AG08396 (cell line): Measurements from ENCODE around the gene FXR2.
"Not testable (repeated sequence)": the region's sequence is repeated elsewhere in the genome, so short reads cannot be mapped to it uniquely, and the experiment has no call there.

Source experiments
- DNase-seq: peaks from one replicate; pipeline ENCODE4 v3.0.0; 2012; ENCODE audit warnings: low spot score, mixed read lengths

Gene FXR2

DNA sequence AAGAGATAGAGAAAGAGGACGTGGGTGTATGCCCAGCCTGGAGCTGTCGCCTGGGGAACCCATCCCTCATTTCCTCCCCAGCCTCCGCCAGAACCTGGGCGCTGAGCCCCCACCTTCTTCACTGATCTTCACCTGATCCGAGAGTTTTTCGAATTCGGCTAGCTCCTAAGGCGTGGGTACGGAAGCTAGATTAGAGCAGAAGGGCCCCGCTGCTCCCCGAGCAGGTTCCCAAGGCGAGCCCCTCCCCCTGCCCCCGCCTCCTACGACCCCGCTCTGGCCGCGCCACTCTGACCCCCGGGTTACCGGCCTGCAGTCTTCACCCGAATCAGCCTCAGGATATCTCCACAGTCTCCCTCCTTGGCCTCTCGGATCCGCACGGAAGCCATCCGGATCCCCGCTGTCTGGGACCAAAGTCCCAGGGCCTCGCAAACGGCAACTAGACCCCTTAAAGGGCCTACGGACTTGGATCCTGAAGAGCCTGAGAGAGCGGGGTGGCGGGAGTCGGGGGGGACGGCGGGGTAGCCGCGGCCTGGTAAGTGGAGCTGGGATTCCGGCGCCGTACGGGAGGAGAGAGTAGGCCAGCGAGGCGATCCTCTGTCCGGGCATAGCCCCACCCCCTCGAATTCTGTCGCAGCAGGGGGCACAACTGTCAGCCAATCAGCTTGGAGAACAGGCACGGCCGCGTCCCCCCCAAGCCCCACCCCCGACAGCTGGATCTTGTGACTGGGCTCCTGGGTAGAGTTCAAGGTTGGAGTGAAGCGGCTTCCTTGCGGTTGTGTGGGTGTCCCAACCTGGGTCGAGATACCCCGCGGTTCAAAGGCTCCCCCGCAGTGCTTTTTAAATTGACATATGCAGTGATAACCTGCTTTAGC is 12.8 kb upstream of the FXR2 start, which contains the start of gene SAT2:
Gene SAT2, minus strand, starts transcription at position 572 of the 872 bp plus-strand sequence. Its CDS starts 186 bp downstream, at position 386.
- peak; percentile 99 for DNase-seq

GRCh38 chr17:7626956-7627249 is 12.2 kb upstream of the FXR2 start:
- DNase-seq = no peak

DNA sequence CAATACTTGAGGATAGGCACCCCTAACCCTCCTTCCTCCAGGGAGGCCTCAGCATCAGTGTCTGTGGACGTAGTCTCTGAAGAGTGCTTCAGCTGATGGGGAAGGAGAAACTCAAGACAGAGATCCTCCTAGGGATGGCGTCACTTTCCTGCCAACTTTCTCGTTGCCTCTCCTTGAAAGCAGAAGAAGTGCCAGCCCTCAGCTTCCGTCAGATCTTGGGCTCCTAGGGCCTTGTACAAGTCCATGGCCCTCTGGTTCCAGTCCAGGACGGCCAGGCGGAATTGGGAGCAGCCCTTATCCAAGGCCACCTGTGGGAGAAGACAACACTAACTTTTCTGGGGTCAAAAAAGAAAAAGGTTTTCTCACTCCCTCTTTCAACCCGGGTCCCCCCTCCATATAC is 11.6 kb upstream of the FXR2 start:
- DNase-seq = no peak

DNA sequence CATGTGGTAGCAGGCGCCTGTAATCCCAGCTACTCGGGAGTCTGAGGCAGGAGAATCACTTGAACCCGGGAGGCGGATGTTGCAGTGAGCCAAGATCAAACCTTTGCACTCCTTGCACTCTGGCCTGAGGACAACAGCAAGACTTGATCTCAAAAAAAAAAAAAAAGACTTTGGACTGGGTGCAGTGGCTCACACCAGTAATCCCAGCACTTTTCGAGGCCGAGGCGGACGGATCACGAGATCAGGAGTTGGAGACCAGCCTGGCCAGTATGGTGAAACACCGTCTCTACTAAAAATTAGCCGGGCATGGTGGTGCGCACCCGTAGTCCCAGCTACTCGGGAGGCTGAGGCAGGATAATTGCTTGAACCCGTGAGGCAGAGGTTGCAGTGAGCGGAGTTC is 11.1 kb upstream of the FXR2 start:
- DNase-seq = not testable (repeated sequence)

DNA sequence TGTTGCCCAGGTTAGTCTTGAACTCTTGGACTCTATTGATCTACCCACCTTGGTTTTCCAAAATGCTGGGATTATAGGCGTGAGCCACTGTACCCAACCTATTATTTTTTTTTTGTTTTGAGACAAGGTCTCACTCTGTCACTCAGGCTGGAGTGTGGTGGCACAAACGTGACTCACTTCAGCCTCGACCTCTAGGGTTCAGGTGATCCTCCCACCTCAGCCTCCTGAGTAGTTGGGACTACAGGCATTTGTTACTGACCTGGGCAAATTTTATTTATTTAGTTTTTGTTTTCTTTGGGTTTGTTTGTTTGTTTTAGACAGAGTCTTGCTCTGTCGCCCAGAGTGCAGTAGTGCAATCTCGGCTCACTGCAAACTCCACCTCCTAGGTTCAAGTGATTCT is 9.0 kb upstream of the FXR2 start:
- no peak for DNase-seq

DNA sequence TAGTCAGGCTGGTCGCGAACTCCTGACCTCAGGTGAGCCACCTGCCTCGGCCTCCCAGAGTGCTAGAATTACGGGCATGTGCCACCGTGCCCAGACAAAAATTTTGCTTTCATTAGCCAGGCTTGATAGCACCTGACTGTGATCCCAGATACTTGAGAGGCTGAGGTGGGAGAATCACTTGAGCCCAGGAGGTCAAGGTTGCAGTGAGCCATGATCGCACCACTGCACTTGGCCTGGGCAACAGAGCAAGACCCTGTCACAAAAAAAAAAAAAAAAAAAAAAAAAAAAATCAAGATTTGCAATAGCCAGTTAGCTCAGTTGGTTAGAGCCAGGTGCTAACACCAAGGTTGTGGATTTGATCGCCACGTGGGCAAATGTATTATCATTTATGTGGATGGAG is 6.1 kb upstream of the FXR2 start:
- DNase-seq = no peak

DNA sequence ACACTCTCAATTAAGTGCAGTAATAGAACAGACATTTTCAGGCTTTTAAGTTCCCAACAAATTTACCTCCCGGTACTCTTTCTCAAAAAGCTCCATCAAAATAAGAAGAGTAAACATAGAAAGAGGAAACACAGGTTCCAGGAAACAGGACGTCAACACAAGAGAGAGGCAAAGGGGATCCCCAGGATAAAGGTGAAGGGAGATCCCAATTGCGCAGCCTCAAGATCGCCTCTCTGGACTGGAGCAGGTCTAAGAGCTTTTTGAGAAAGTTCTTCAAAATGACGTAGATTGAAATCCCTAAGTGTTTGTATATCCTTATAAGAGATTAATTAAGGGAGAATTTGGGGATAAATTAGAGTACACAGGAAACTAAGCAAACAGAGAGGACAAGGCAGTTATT is 3.9 kb upstream of the FXR2 start:
- no peak for DNase-seq

GRCh38 chr17:7615265-7615747 is 609 bp upstream of the FXR2 start:
- no peak for DNase-seq

- no peak for DNase-seq
Observed at GRCh38 chr17:7613769-7614424, 800 bp downstream of the FXR2 start.

DNA sequence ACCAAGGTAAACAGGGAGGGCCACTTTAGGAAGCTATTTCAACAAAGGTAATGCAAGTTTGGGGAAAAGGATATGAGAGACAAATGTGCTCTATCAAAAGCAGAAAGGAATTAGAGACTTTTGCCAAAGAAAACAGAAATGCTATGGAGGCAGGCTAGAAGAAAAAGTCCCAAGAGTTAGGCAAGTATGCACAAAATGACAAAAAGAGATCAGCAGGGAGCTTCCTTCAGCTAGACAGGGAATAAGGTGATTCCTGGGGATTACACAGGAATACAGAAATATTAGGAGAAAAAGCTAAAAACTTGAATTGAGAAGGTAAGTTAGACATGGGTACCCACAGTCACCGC is 2.4 kb downstream of the FXR2 start:
- no peak for DNase-seq

GRCh38 chr17:7611635-7612293 is 2.9 kb downstream of the FXR2 start:
- DNase-seq = no peak

DNA sequence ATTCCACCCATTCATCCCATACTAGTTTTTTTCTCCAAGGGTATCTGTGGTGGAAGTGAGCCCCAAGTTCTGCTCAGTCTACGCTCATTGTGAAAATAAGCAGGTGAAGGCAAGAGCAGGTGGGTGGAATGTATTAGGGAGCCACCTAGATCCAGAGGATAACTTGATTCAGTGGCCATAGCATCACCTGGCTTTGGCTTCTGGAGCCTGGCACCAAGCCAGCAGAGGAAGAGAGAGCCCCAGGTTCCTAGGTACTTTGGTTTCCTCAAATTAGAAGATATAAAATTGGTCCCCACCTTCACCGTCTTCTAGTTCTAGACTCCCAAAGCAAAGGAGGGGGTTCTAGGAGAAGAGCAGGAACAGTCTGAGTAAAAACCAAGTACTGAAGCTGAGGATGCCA is 4.1 kb downstream of the FXR2 start:
- DNase-seq = no peak

GRCh38 chr17:7606280-7606679 is 8.4 kb downstream of the FXR2 start:
- DNase-seq = no peak

DNA sequence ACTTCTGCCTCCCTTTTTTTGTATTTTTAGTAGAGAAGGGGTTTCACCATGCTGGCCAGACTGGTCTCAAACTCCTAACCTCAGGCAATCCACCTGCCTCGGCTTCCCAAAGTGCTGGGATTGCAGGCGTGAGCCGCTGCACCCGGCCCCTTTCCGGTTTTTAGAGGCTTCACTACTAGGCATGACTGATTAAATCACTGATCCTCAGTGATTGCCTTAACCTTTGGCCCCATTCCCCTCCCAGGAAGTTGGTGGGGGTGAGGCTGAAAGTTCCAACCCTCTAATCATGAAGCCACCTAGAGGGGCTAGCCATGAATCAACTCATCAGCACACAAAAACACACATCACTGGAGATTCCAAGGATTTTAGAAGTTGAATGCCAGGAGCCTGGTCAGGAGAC is 17.1 kb downstream of the FXR2 start:
- not testable (repeated sequence) for DNase-seq

GRCh38 chr17:7593296-7593695 is 21.4 kb downstream of the FXR2 start:
- DNase-seq = no peak

- no peak for DNase-seq
Observed at GRCh38 chr17:7592422-7593021, 22.2 kb downstream of the FXR2 start.

GRCh38 chr17:7591596-7591995 is 23.1 kb downstream of the FXR2 start:
- DNase-seq = no peak

- DNase-seq = peak; percentile 81
Observed at GRCh38 chr17:7590743-7591142, 24.0 kb downstream of the FXR2 start.

DNA sequence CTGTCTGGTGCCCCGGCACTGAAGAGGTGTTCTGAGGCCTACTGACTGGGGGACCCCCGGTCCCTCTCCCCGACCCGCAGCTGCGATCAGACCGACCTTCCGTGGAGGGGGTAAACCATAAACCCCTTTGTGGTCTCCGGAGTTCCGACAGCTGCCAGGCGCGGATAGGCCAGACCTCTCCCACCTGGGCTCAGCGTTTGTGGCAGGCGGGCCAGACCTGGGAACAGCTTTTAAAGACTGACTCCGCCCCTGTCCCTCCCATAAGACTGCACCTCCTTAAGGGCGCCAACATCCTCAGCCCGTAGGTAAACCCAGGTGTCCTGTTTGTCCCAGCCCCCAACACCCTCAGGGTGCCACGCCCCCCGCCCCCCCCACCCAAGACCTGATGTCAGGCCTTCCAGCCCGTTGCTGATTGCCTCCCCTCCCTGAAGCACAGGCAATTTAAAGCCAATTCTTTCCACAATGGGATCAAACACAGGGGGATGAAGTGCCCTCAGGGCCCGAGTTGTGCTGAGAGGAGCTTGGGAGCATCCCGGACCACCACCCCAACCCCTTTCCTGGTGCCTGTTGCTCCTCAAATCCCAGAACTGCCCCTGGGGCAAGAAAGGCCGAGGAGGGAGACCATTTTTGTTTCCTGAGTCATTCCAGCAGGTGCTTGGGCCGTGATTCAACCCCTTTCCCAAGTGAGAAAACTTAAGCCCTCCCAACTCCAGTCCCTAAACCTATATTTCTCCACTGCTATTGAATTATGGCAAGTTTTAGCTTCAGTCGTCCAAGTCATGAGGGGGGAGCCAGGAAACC is 24.6 kb downstream of the FXR2 start, which contains the start of gene SOX15:
Gene SOX15, minus strand, starts transcription at position 204 of the 801 bp plus-strand sequence. CDS start 418 bp downstream, outside the sequence.
- DNase-seq = peak; percentile 57

DNA sequence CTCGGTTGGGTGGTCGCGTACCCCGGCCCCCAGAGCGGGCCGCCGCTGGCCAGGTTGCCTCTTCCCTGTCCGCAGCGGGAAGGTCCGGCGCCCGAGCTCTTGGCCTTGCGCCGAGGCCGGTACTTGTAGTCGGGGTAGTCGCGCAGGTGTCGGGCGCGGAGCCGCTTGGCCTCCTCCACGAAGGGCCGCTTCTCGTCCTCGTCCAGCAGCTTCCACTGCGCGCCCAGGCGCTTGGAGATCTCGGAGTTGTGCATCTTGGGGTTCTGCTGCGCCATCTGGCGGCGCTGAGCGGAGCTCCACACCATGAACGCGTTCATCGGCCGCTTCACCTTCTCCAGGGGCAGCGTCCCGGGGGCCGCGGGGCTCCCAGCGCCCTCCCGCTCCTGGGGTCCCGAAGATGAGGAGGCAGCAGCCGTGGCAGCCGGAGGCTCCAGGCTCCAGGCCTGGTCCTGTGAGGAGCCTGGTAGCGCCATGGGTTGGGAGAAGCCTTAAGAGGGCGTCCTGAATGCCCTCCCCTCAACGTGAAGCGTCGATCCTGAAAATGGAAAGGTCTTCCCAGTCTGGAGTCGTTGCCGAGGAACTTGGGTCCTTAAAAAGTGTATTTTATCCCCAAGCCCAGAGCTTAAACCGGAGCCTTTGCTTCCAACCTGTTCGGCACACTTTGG is 25.4 kb downstream of the FXR2 start:
- DNase-seq = peak; percentile 91

DNA sequence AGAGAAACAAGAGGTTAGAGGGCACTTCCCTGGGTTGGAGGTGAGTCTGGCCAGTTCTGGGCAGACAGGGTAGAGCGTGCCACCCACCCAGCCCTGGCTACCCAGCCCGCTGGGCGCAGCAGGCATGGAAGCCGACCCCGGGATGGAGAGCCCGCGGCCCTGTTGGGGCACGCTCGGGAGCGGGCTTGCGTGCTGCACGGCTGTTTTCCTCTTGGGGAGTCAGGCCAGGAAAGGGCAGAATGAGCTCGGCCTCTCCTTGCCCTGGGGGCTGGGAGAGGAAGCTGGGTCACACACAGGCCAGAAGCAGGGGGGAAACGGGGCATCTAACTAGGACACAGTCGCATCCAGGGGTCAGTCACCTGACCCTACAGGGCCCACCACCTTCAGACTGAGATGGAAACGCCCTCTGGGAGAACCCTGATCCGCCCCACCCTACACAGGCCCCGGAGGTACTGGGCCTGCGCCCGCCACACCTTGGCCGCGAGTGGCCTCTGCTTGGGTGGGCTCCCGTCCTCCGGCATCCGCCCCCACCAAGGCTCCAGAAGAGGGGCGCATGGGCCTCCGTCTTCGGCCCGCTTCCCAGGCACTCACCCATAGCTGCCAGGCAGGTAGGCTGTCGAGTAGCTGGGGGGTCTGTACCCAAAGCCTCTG is 26.0 kb downstream of the FXR2 start:
- DNase-seq = no peak
